HEK293T (cell line): Measurements from ENCODE around the gene SPPL2C.

Experiments used
- BHLHE40 ChIP-seq: fragments of 450-650 bp; IDR thresholded peaks from 2 replicates; pipeline ENCODE4 v1.6.1; 2016; ENCODE audit warnings: mild to moderate bottlenecking, moderate library complexity, borderline replicate concordance
- CTBP1 ChIP-seq: fragments of 450-650 bp; IDR thresholded peaks from 2 replicates; pipeline ENCODE4 v1.6.1; 2016; ENCODE audit warnings: borderline replicate concordance
- ELF4 ChIP-seq: fragments of 450-650 bp; IDR thresholded peaks from 2 replicates; pipeline ENCODE4 v1.6.1; 2017; ENCODE audit warnings: antibody characterized with exemption
- FOXM1 ChIP-seq: fragments of 450-650 bp; IDR thresholded peaks from 2 replicates; pipeline ENCODE4 v1.6.1; 2017; ENCODE audit warnings: mild to moderate bottlenecking, borderline replicate concordance
- LEF1 ChIP-seq: fragments of 450-650 bp; IDR thresholded peaks from 2 replicates; pipeline ENCODE4 v1.6.1; 2017; ENCODE audit warnings: mild to moderate bottlenecking, borderline replicate concordance
- SP1 ChIP-seq: fragments of 450-650 bp; IDR thresholded peaks from 2 replicates; pipeline ENCODE4 v1.6.1; 2017
- SUZ12 ChIP-seq: fragments of 450-650 bp; IDR thresholded peaks from 2 replicates; pipeline ENCODE4 v1.6.1; 2016; ENCODE audit warnings: mild to moderate bottlenecking
- TARDBP ChIP-seq: fragments of 450-650 bp; IDR thresholded peaks from 2 replicates; pipeline ENCODE4 v1.6.1; 2016
- TF ChIP-seq, protein P1 (sequence below): fragments of 450-650 bp; IDR thresholded peaks from 2 replicates; pipeline ENCODE4 v1.6.1; 2016

DNA sequence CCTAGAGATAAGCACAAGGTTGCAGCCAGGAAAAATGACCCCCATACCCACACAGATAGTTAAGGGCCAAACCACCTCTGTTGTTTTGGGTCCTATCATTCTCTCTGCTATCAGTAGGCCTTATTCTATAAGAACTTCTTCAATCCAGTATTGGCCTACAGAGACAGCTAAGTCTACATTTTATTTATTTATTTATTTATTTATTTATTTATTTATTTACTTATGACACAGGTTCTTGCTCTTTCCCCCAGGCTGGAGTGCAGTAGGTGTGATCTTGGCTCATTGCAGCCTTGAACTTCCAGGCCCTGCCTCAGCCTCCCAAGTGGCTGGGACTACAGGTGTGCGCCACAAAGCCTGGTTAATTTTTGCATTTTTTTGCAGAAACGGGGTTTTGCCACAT, 42.2 kb downstream of the SPPL2C start:
- no peak for TF ChIP-seq LEF1
- no peak for TF ChIP-seq SP1
- TF ChIP-seq TARDBP = no peak
- no peak for TF ChIP-seq SUZ12
- no peak for TF ChIP-seq FOXM1
- TF ChIP-seq CTBP1 = no peak
- TF ChIP-seq BHLHE40 = no peak
- no peak for TF ChIP-seq ELF4
- TF ChIP-seq, protein P1, sequence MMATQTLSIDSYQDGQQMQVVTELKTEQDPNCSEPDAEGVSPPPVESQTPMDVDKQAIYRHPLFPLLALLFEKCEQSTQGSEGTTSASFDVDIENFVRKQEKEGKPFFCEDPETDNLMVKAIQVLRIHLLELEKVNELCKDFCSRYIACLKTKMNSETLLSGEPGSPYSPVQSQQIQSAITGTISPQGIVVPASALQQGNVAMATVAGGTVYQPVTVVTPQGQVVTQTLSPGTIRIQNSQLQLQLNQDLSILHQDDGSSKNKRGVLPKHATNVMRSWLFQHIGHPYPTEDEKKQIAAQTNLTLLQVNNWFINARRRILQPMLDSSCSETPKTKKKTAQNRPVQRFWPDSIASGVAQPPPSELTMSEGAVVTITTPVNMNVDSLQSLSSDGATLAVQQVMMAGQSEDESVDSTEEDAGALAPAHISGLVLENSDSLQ = no peak
